Mammary epithelial cell (primary cell): ENCODE measurements around the gene MAP3K21.

Source experiments
- EZH2 ChIP-seq: IDR thresholded peaks from 2 replicates; pipeline ENCODE4 v1.6.1; 2012; ENCODE audit warnings: low read length, inconsistent platforms, borderline replicate concordance
- TF ChIP-seq, protein P1 (sequence below), 2 donors: IDR thresholded peaks in 1 of 2; conservative IDR thresholded peaks in 1 of 2; 2 replicates each; pipeline ENCODE4 v1.5.1; 2011 to 2012; ENCODE audit warnings: inconsistent platforms in 2 of 2, low read length in 2 of 2, mild to moderate bottlenecking in 2 of 2, control low read depth in 1 of 2, low read depth in 1 of 2; ENCODE audit not compliant: insufficient read depth in 1 of 2; ENCODE audit errors: extremely low read depth in 1 of 2

DNA sequence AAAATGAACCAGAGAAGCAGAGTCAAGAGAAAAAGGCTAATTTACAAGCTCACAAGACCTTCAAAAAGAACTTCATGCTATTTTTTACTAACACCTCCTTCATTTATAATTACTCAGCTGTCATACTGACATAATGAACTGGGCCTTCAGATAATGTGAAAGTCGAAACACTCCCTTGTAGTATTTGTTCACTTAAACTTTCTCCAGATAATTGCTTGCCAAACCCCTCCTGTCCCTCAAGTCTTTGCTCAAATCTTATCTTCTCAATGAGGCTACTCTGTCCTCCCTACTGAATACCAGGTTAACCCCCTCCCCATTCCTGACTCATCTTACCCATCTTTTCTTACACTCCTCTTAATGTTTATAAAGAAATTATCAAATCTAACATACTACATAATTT is 11.1 kb upstream of the MAP3K21 start:
- TF ChIP-seq, protein P1, sequence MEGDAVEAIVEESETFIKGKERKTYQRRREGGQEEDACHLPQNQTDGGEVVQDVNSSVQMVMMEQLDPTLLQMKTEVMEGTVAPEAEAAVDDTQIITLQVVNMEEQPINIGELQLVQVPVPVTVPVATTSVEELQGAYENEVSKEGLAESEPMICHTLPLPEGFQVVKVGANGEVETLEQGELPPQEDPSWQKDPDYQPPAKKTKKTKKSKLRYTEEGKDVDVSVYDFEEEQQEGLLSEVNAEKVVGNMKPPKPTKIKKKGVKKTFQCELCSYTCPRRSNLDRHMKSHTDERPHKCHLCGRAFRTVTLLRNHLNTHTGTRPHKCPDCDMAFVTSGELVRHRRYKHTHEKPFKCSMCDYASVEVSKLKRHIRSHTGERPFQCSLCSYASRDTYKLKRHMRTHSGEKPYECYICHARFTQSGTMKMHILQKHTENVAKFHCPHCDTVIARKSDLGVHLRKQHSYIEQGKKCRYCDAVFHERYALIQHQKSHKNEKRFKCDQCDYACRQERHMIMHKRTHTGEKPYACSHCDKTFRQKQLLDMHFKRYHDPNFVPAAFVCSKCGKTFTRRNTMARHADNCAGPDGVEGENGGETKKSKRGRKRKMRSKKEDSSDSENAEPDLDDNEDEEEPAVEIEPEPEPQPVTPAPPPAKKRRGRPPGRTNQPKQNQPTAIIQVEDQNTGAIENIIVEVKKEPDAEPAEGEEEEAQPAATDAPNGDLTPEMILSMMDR (conservative IDR thresholded peaks at IDR 0.05 in 1 of 2, IDR thresholded peaks at IDR 0.05 in 1 of 2; ENCODE audit: extremely low read depth in 1 of 2, insufficient read depth in 1 of 2, low read depth in 1 of 2, low read length in 2 of 2): no peak
- TF ChIP-seq EZH2: no peak
